ENCODE results near the gene ANP32E. TPM values are rescaled to one million over a fixed set of nuclear protein-coding genes. Genes with fewer than 3 reads are reported as not detected.
A peak's percentile ranks its signal among the peaks of the same experiment; 100 is the strongest.

The ANP32E gene
- total and polyA plus RNA-seq, 4 experiments from 2014 or later, result 53.4 to 66.5 (median 61.7) TPM

GRCh38 chr1:150176593-150176992 lies 59.3 kb downstream of the ANP32E start:
- CTCF ChIA-PET (ENCODE audit: partially characterized antibody), result interaction anchor here (1.5 to 3.1 kb wide), 3 partner anchors 10 to 48 kb away, joined by 3 to 21 read pairs (median 6); no protein-coding TSS in a partner anchor
- Mint-ChIP-seq H3K36me3 (no peaks in the 10 kb centered on the region), H3K4me3 (no peak overlapping the region), H3K27ac (no peak overlapping the region), H3K27me3 (no peaks in the 10 kb centered on the region), H3K9me3 (peaks cover 0 to 2% (median 0%) of the 10 kb centered on the region in 8 donors), H3K4me1 (no peaks in the 10 kb centered on the region)
- Histone ChIP-seq H3K4me3 (ENCODE audit: low read length in 2 of 2) (no peak overlapping the region), H3K36me3 (ENCODE audit: insufficient read depth, low read length) (no peaks in the 10 kb centered on the region), H3K4me1 (ENCODE audit: insufficient read depth, low read length) (no peaks in the 10 kb centered on the region), H3K27ac (ENCODE audit: low read depth, low read length) (no peak overlapping the region), H3K27me3 (ENCODE audit: insufficient read depth, low read length) (no peaks in the 10 kb centered on the region), H3K9me3 (ENCODE audit: control insufficient read depth in 1 of 2, low read length in 2 of 2) (no peaks in the 10 kb centered on the region)
- DNase-seq, result no peak
- POLR2A ChIA-PET (ENCODE audit: partially characterized antibody), result no interaction called here
- intact Hi-C loops (cut with micrococcal nuclease), result no loop called here

DNA sequence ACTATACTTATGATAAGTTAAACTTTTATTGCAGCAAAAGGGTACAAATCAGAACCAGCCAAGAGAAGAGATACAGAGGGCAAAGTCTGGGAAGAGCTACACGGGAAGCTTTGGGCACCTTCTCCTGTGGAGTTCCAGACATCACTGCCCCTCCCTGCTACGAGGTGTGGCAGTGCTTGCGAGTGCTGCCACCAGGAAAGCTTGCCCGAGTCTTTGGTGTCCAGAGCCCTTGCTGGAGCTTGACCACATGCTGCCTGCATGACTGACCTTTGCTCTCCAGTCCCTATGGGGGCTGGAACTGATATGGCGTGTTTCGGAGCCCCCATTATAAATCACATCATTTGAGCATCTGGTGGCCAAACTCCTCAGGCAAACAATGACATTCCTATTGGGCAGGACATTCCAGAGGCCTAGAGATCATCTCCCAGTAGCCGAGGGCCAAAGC lies 62.7 kb downstream of the ANP32E start:
- no peak overlapping the region for H3K27ac Mint-ChIP-seq
- Histone ChIP-seq H3K9me3 (ENCODE audit: control insufficient read depth in 1 of 2, low read length in 2 of 2) (no peaks in the 10 kb centered on the region), H3K27ac (ENCODE audit: low read depth, low read length) (no peak overlapping the region), H3K27me3 (ENCODE audit: insufficient read depth, low read length) (no peaks in the 10 kb centered on the region), H3K36me3 (ENCODE audit: insufficient read depth, low read length) (no peaks in the 10 kb centered on the region), H3K4me3 (ENCODE audit: low read length in 2 of 2) (no peak overlapping the region), H3K4me1 (ENCODE audit: insufficient read depth, low read length) (no peaks in the 10 kb centered on the region)
- no peaks in the 10 kb centered on the region for H3K27me3 Mint-ChIP-seq
- no peak overlapping the region for H3K4me3 Mint-ChIP-seq
- no peaks in the 10 kb centered on the region for H3K36me3 Mint-ChIP-seq
- CTCF ChIA-PET (ENCODE audit: partially characterized antibody), result interaction anchor here (0.7 to 19.3 kb wide), 2 partner anchors 14 to 102 kb away, joined by 3 to 574 read pairs; partner anchors contain the start of gene VPS45
- DNase-seq, result no peak
- H3K9me3 Mint-ChIP-seq, result no peaks in the 10 kb centered on the region
- no peaks in the 10 kb centered on the region for H3K4me1 Mint-ChIP-seq
- intact Hi-C loops (cut with micrococcal nuclease), result no loop called here
- POLR2A ChIA-PET (ENCODE audit: partially characterized antibody), result no interaction called here

GRCh38 chr1:150171801-150172200 lies 64.1 kb downstream of the ANP32E start:
- ChIA-PET CTCF (ENCODE audit: partially characterized antibody) (interaction anchor here (1.2 to 19.3 kb wide), 4 partner anchors 10 to 211 kb away, joined by 4 to 574 read pairs (median 8); partner anchors contain the start of gene VPS45), POLR2A (ENCODE audit: partially characterized antibody) (interaction anchor here (1.2 kb wide), 1 partner anchor 11 kb away, joined by 4 read pairs; no protein-coding TSS in a partner anchor)
- Mint-ChIP-seq H3K9me3 (no peaks in the 10 kb centered on the region), H3K4me3 (no peak overlapping the region), H3K36me3 (no peaks in the 10 kb centered on the region), H3K4me1 (no peaks in the 10 kb centered on the region), H3K27me3 (no peaks in the 10 kb centered on the region), H3K27ac (no peak overlapping the region)
- intact Hi-C loops (cut with micrococcal nuclease), result no loop called here
- no peaks in the 10 kb centered on the region for H3K27me3 ChIP-seq (ENCODE audit: insufficient read depth, low read length)
- H3K4me1 ChIP-seq (ENCODE audit: insufficient read depth, low read length), result no peaks in the 10 kb centered on the region
- no peaks in the 10 kb centered on the region for H3K9me3 ChIP-seq (ENCODE audit: control insufficient read depth in 1 of 2, low read length in 2 of 2)
- no peak overlapping the region for H3K27ac ChIP-seq (ENCODE audit: low read depth, low read length)
- H3K4me3 ChIP-seq (ENCODE audit: low read length in 2 of 2), result no peak overlapping the region
- DNase-seq, result no peak
- no peaks in the 10 kb centered on the region for H3K36me3 ChIP-seq (ENCODE audit: insufficient read depth, low read length)

DNA sequence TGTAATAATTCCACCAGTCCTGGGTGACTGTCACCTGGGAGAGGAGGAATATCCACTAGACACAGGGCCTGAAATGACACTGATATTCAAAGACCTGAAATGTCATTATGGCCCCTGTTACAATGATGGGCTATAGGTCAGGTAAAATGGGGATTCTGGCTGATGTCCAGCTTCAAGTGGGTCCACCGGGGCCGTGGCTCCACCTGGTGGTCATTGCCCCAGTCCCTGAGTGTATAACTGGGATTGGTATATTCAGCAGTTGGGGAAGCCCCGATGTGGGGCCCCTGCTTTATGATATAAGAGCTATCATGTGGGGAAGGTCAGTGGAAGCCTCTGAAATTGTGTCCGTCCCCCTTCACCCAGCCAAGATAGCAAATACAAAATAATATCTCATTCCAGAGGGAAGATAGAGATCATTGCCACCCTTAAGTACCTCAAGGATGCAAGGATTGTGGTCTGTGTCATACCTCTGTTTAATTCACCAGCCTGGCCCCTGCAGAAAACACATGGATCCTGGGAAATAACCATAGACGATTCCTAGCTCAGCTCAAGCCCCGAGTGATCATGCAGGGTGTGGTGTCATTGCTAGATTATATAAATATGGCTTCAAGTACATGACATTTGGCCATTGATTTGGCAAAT lies 66.8 kb downstream of the ANP32E start:
- Histone ChIP-seq H3K4me3 (ENCODE audit: low read length in 2 of 2) (no peak overlapping the region), H3K4me1 (ENCODE audit: insufficient read depth, low read length) (no peaks in the 10 kb centered on the region), H3K9me3 (ENCODE audit: control insufficient read depth in 1 of 2, low read length in 2 of 2) (no peaks in the 10 kb centered on the region), H3K27me3 (ENCODE audit: insufficient read depth, low read length) (no peaks in the 10 kb centered on the region), H3K27ac (ENCODE audit: low read depth, low read length) (no peak overlapping the region), H3K36me3 (ENCODE audit: insufficient read depth, low read length) (no peaks in the 10 kb centered on the region)
- intact Hi-C loops (cut with micrococcal nuclease), result loop anchor here (2.0 kb wide), 1 partner anchor 18 kb away; no protein-coding TSS in a partner anchor
- ChIA-PET POLR2A (ENCODE audit: partially characterized antibody) (interaction anchor here (0.6 to 1.3 kb wide), 5 partner anchors 10 to 97 kb away, joined by 3 to 4 read pairs (median 3); no protein-coding TSS in a partner anchor), CTCF (ENCODE audit: partially characterized antibody) (interaction anchor here (0.6 to 19.3 kb wide), 10 partner anchors 9 to 208 kb away, joined by 3 to 574 read pairs (median 3); partner anchors contain the start of gene VPS45)
- Mint-ChIP-seq H3K4me3 (no peak overlapping the region), H3K36me3 (no peaks in the 10 kb centered on the region), H3K4me1 (peaks cover 0 to 7% (median 2%) of the 10 kb centered on the region in 4 donors), H3K27me3 (no peaks in the 10 kb centered on the region), H3K9me3 (no peaks in the 10 kb centered on the region), H3K27ac (no peak overlapping the region)
- DNase-seq, result peak; percentile 28 to 52 (median 38)

Other genes starting within 250 kb of the ANP32E start
- gene OTUD7B, start 225.4 kb downstream of the ANP32E start, total RNA-seq, result 10 to 100 TPM; 15.3 to 17.6 TPM
- gene OTUD7B, start 225.4 kb downstream of the ANP32E start, polyA plus RNA-seq, result 1 to 10 TPM in 1 of 2 donors, under 1 TPM in 1; 0.27 to 2.8 TPM
- gene VPS45, start 168.3 kb downstream of the ANP32E start, total RNA-seq, result 10 to 100 TPM; 32.1 to 38.5 TPM
- 10 to 100 TPM; 25.1 to 36.7 TPM for gene VPS45, start 168.3 kb downstream of the ANP32E start, polyA plus RNA-seq
- 100 to 1,000 TPM; 154 TPM for gene PLEKHO1, start 86.2 kb downstream of the ANP32E start, total RNA-seq
- 10 to 100 TPM; 40.5 to 43.5 TPM for gene PLEKHO1, start 86.2 kb downstream of the ANP32E start, polyA plus RNA-seq
- gene CA14, start 21.7 kb upstream of the ANP32E start, total RNA-seq, result not detected
- under 1 TPM in 1 of 2 donors, not detected in 1; 0.40 TPM for gene CA14, start 21.7 kb upstream of the ANP32E start, polyA plus RNA-seq
- gene APH1A, start 32.9 kb upstream of the ANP32E start, total RNA-seq, result 100 to 1,000 TPM; 118 to 120 TPM
- gene APH1A, start 32.9 kb upstream of the ANP32E start, polyA plus RNA-seq, result 10 to 100 TPM; 45.1 to 72.0 TPM
- gene C1orf54, start 36.7 kb upstream of the ANP32E start, total RNA-seq, result 1 to 10 TPM; 2.5 to 3.4 TPM
- gene C1orf54, start 36.7 kb upstream of the ANP32E start, polyA plus RNA-seq, result 1 to 10 TPM; 5.3 to 7.4 TPM
- under 1 TPM; 0.67 to 0.94 TPM for gene CIART, start 46.4 kb upstream of the ANP32E start, total RNA-seq
- gene CIART, start 46.4 kb upstream of the ANP32E start, polyA plus RNA-seq, result 1 to 10 TPM in 1 of 2 donors, under 1 TPM in 1; 0.36 to 2.6 TPM
- 10 to 100 TPM; 62.9 to 68.7 TPM for gene MRPS21, start 57.7 kb upstream of the ANP32E start, total RNA-seq
- gene MRPS21, start 57.7 kb upstream of the ANP32E start, polyA plus RNA-seq, result 10 to 100 TPM; 68.2 to 89.4 TPM
- 100 to 1,000 TPM; 131 to 139 TPM for gene PRPF3, start 85.4 kb upstream of the ANP32E start, total RNA-seq
- gene PRPF3, start 85.4 kb upstream of the ANP32E start, polyA plus RNA-seq, result 10 to 100 TPM in 1 of 2 donors, 1 to 10 TPM in 1; 8.6 to 24.3 TPM
- 10 to 100 TPM; 60.0 to 61.0 TPM for gene RPRD2, start 128.0 kb upstream of the ANP32E start, total RNA-seq
- 10 to 100 TPM; 10.1 to 37.1 TPM for gene RPRD2, start 128.0 kb upstream of the ANP32E start, polyA plus RNA-seq

All from CD4-positive, alpha-beta memory T cell (primary cell).